Choroid plexus epithelial cell (primary cell): ENCODE results near the gene OSGEP.
A peak's percentile ranks its signal among the peaks of the same experiment; 100 is the strongest.
"Not testable (repeated sequence)": the region's sequence is repeated elsewhere in the genome, so short reads cannot be mapped to it uniquely, and the experiment has no call there.

ENCODE experiments used
- DNase-seq: peaks from one replicate; pipeline ENCODE4 v3.0.0-alpha.2; 2010; ENCODE audit warnings: low read depth
- H3K4me3 ChIP-seq: 2 replicates; pipeline ENCODE4 v1.5.1; 2011; ENCODE audit warnings: low read depth, mild to moderate bottlenecking, control low read depth, low read length, moderate library complexity
- CTCF ChIP-seq: conservative IDR thresholded peaks from 2 replicates; pipeline ENCODE4 v1.5.1; 2011; ENCODE audit warnings: low read depth, mild to moderate bottlenecking, control low read depth, inconsistent platforms, low read length, moderate library complexity

OSGEP gene

GRCh38 chr14:20458031-20458789 is 3.6 kb upstream of the OSGEP start:
- H3K4me3 ChIP-seq = no peak overlapping the region
- TF ChIP-seq CTCF = no peak
- no peak for DNase-seq

- no peak overlapping the region for H3K4me3 ChIP-seq
- DNase-seq = no peak
- TF ChIP-seq CTCF = no peak
Measured at GRCh38 chr14:20456971-20457370, 2.4 kb upstream of the OSGEP start.

- DNase-seq = peak; percentile 95
- peak overlapping the region; percentile 84 for H3K4me3 ChIP-seq
- no peak for TF ChIP-seq CTCF
Measured at GRCh38 chr14:20455355-20456300, 1.0 kb upstream of the OSGEP start.

GRCh38 chr14:20452831-20453230 is 1.8 kb downstream of the OSGEP start:
- not testable (repeated sequence) for H3K4me3 ChIP-seq, DNase-seq

- DNase-seq = no peak
- TF ChIP-seq CTCF = no peak
- no peak overlapping the region for H3K4me3 ChIP-seq
Measured at GRCh38 chr14:20446889-20447288, 7.7 kb downstream of the OSGEP start.

GRCh38 chr14:20443650-20444049 is 11.0 kb downstream of the OSGEP start:
- not testable (repeated sequence) for DNase-seq, H3K4me3 ChIP-seq

- no peak for TF ChIP-seq CTCF
- H3K4me3 ChIP-seq = no peak overlapping the region
- no peak for DNase-seq
Measured at GRCh38 chr14:20441461-20441860, 13.2 kb downstream of the OSGEP start.
